ENCODE results near the gene POMT2.

The POMT2 gene

DNA sequence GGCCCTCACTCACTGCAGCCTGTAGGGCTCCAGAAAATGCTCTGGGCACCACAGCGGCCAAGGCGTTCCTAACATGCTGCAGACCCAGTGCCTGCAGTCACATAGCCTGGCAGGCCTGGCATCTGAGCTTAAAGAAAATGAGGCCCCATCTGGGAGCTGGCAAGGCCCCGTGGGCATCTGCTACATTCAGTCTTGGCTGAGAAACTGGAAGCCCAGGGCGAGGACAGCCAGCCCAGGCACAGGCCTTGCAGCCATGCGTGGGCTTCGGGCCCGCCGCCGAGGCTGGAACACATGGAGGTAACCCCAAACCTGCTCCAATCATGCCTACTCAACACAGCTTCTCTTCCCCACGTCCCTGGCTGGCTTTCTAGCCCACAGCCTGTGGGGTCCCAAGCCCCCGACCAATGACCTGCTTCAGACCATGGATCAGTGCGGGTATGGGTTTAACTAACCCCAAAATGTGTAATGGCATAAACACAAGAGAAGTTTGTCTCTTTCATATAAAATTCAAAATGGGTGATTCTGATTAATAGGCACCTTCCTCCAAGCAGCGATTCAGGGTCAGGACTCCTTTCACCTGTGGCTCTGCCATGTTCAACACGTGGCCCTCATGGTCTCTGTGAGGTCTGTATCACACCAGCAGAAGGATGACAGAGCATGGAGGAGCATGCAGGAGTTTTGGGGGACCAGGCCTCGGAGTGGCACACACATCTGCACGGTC is 56.1 kb downstream of the POMT2 start:
- no peak for DNase-seq

DNA sequence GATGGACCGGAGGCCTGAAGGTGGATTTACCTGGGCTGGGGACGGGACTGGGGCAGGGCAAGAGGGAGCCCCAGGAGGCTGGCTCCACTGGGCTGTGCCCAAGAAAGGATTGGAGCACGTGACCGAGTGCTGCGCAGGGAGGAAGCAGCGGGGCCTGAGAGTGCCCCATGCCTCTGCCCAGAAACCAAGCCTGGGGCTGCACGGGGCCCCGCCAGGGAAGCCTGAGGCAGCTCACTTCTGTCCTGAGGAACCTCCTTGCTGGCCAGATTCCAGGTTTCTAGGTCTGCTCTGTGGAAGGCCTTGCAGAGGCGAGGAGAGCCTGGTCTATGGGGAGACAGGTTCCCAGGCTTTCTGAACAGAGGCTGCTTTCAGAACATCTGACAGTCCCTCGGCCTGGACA is 60.1 kb downstream of the POMT2 start:
- DNase-seq: no peak

DNA sequence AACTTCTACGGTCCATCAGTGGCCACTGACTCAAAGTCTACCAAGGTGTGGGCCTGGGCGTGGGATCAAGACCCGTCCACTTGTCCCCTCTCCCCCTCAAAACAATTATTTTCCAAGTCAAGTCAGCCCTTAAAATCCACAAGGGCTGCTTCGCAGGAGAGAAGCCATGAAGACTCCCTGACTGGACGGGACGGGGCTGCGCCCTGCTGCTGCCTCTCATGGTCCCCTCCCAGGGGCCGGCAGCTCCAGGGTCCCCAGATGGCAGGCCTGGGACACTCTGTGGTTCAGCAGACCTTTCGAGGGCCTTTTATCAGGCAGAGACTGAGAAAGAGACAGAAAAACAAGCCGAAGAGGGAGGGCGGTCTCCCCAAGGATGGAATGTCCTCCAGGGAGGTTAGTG is 60.5 kb downstream of the POMT2 start:
- DNase-seq: no peak

DNA sequence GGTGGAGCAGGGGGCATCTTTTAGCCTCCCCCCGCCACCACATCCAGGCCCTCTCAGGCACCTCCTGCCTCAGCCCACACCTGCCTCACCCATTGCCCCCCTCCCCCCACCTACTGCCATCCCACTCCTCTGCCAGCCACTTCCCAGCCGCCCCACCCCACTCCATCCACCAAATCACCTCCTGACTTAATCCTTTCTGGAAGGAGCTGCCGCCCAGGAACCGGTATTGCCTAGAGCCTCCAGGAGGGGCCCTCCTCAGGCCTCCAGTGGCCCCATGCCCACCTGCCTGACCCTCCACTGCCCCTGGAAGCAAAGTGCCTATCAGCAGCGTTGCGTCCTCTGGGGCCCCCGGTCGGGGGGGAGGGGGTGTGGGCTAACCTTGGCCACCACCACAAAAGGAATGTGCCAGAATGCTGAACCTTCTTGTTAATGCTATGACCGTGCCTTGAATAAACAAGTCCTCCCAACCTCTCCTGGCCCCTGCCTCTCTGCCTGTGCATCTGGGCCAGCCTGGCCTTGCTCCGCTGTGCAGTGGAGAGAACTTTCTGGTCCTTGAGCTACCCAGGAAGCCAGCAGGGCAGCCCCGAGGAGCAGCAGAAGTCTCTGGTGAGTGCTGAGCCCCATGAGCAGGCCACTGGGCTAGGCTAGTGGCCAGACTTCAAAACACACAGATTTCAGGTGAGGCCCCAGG is 61.5 kb downstream of the POMT2 start:
- DNase-seq: no peak

DNA sequence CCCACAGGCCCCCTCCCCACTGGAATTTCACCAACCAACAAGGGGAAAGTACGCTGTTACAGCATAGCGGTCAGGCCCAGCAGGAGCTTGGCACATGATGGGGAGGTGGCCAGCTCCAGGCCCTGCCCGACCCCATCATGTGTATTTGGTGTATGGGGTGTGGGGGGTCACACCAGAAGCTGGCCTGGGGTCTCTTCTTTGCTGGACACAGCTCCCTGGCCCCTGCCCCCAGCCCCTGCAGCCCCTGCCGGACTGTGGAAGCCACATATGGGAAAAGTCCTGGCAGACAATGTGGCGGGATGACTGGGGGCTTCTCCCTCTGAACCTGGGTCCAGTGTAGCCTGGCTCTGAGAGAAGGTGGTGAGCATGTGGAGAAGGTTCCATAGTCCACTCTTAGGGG is 62.1 kb downstream of the POMT2 start:
- no peak for DNase-seq

DNA sequence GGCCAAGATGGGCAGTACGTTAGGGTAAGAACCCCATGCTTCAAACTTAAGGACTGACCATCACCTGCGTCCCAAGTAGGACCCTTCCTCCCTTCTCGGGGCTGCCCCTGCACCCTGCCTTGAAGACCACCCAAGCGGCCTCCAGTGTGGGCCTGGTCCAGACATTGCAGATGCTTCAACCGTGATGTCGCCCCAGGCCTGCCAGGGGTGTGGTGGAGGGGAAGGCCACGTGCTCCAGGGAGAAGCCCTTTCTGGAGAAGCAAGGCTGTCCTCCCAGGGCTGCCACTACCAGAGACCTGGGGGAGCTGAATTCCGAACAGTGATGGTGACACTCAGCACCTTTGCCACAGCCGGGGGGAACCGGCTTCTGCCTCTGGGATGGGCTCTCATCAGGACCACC is 63.0 kb downstream of the POMT2 start:
- DNase-seq: no peak

DNA sequence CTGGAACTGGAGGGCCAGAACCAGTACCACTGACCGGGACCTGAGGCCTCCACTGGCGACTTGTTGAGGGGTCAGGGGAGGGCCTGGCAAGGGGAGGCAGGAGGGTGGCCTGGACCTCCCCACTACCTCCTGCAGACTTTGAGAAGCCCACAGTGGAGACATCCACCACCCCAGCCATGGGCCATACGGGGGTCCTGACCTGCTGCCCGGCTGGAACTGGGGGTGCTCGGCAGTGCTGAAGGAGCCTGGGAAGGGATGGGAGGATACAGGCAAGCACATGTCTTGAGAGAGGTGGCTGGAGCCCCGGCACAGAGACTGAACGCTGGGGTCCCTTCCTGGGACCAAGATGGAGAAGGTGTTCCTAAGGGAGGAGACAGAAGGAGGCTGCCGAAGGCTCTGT is 64.0 kb downstream of the POMT2 start:
- no peak for DNase-seq

DNA sequence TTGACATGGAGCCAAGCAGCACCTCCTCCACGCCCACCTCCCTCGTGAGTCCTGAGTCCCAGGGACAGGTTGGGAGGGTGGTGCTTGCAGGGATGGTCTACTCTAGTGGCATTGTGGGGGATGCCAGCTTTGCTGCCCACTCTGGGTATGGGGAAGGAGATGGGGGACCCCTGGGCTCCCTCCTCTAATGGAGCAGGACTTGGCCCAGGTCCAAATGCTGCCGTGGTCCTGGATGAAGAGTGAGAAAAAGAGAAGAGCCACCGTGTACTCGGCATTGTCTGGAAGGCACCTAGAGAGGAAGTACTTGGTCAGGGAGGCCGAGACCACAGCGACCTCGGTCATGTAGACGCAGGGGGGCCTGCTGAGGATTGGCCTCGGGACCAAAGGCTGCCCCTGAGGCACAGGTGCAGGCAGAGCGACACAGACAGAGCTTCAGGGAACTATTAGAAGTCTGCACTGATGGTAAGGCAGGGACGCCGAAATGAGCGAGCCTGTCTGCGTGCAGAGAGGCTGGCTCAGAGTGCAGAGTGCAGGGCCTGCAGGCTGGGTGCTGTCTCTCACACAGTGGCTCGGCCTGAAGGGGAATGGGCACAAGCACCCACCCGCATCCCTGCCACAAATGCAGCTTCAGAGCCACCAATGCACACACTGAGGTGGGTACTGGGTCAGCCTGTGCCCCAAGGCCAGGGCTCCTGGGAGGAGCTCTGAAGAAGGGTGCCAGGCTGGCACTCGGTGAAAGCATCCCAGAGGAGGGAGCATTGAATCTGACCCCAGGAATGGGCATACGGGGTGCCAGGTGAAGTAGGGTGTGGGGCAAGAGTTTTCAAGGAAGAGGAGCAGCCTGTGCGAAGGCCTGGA is 67.1 kb downstream of the POMT2 start:
- DNase-seq: no peak

DNA sequence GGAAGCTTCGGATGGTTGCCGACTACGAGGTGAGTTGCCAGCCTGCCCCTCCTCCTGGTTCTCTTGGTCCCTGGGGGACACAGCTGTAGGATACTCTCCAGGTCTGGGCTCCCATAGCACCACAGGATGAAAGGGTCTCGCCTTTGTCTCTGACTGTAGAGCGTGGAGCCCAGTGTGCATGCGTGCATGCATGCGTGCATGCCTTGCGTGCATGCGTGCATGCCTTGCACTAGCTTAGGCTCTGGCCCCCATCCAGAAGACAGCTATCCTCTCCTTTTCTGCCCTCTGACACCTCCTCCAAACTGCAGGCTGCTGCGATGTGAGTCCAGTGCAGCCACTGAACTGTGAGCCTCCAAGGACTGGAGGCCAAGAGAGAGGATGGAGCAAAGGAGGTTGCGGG is 68.8 kb downstream of the POMT2 start:
- DNase-seq: no peak

DNA sequence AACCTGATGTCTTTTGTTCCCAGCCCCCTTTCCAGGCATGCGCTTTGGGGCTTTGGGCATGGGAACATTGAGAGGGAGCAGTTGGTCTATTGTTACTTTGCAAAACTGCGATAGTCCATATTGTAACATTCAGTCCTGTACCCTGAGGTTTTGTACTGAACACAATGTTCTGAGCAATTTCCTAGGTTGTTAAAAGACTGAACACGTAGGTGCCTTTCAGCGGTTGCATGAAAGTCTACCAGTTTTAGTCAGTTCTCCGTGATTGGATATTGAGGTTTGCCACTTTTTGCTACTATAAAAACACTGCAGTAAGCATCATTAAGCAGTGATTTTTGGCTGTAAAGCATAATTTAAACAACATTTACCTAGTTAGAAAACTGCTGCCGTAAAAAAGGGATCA is 69.8 kb downstream of the POMT2 start:
- DNase-seq: no peak

DNA sequence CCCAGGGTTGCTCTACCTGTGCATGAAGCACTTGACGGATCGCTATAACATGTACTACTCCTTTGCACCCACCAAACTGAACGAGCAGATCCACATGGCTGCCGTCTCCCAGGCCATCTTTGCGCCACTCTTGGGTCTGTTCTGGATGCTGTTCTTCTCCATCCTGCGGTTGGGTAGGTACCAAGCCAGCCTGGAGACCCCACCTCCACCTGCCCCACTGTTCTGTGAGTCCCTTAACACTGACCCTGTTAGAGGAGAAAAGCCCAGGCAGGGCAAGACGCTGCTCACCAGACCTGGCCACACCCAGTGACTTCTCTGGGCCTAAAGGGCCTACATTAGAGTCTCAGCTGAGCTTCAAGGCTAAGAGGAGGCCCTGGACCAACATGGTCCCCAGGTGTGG is 71.4 kb downstream of the POMT2 start:
- DNase-seq: no peak

DNA sequence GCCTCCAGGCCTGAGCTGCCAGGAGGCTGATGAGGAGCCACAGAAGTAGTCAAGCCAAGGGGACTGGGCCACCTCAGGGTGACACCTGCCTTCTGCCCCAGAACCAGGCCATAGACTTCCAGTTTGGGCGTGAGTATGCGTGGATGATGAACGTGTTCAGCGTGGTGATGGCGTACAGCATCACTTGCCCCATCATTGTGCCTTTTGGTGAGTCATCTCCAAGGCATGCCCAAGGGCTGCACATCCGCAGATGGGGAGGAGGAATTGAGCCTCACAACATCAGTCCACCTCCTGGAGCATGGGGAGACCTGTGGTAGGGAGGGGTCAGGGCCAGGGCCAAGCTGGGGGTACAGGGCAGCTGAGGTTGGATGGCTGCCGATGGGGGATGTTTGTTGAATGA is 72.0 kb downstream of the POMT2 start:
- DNase-seq: no peak

DNA sequence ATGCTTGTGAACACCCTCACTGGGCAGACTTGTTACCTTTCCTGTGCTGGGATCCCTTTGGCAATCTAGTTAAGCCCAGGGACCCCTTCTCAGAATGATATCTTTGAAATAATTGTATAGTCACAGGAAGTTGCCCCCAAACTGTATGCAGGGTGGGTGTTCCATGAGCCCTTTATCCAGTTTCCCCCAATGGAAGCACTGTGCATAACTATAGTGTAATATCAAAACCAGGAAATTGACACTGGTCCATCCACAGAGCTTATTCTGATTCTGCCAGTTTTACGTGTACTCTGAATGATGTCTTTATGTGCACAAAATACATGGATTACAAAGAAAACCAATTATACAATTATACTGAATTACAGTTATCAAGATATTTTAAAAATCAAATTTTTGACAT is 73.9 kb downstream of the POMT2 start:
- no peak for DNase-seq

DNA sequence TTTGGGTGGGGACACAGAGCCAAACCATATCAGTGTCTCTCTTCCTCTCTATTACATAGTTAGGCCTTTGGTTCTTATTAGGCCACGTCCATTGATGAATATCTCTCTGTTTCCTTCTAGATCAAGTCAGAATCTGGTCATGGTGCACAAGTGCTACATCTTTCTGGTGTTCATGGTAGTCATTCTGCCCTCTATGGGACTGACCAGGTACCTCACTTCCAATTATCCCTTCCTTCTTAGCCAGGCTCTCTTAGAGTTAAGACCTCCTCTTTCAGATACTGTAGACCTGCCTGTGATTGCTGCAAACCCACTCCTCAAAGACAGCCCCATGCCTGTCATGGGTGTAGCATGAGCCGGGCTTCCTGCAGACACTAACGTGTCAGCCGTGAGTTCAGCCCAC is 74.9 kb downstream of the POMT2 start:
- DNase-seq: no peak

DNA sequence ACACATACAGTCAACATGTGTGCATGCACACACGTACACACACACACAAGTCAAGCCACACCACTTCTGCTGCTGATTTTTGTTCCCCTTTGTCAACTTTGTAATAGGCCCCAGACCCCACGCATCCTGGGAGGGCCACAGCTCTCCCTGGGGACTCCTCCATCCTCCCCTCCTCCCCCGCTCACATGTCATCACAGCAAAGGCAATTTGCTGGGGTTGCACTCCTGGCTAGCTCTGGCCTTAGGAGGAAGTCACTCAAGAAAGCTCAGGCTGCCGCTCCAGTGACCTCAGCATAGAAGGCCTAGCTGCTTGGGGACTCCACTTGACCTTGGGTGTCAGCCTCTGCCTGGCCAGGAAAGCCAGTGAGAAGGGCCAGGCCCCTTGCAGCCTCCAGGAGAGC is 76.8 kb downstream of the POMT2 start:
- DNase-seq: no peak

DNA sequence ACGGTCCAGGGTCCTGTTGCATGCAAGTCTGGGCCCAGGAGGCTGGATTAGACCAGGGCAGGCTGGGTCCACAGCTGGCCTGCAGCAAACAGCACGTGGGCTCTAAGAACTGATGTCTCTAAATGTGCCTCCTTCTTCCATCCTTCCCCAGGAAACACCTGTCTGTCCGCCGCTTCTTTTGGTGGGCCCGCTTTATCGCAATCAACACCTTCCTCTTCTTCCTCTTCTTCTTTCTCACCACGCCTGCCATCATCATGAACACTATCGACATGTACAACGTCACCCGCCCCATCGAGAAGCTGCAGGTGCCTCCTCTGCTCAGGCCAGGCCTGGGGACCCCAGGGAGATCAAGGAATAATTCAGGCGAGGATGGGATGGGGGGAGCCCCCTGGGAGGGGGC is 77.9 kb downstream of the POMT2 start:
- no peak for DNase-seq

DNA sequence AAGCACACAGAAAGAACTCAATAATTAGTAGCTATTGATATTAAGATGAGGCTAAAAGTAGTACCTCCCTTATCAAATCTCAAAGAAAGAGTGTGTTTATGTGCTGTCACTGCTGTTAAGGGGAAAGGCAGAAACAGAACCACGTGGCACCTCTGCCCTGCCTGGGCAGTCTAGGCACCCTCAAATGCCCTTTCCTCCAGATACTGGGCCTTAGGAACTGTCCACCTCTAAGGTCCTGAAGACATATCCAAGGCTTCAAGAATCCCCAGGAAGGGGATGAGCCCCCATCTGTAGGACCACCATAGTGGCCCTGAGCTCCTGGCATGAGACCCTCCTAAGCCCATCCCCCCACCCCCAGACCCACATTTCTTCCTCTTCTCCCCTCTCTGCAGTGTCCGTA is 78.7 kb downstream of the POMT2 start:
- no peak for DNase-seq

DNA sequence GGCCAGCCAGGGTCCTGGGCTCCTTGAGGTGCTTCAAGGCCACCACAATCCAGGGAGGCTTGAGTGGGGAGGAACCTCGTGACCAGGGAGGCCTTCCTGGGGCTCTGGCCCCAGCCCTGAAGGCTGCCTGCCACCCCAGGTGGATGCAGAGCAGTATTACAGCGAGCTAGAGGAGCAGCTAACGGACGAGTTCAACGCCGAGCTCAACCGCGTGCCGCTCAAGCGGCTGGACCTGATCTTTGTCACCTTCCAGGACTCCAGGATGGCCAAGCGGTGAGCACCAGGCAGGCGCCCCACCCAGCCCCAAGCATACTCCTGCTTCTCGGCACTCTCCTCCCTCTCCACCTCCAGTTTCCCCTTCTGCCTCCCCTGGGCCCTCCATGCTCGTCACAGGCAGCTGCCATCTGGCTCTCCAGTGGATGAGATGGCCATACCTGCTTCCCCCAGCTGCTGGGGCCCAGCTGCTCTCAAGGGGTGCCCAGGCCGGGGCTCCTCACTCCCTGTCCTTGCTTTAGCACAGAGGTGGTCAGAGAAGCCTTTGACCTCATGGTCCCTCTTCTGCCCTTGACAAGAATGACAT is 80.3 kb downstream of the POMT2 start:
- DNase-seq: no peak

DNA sequence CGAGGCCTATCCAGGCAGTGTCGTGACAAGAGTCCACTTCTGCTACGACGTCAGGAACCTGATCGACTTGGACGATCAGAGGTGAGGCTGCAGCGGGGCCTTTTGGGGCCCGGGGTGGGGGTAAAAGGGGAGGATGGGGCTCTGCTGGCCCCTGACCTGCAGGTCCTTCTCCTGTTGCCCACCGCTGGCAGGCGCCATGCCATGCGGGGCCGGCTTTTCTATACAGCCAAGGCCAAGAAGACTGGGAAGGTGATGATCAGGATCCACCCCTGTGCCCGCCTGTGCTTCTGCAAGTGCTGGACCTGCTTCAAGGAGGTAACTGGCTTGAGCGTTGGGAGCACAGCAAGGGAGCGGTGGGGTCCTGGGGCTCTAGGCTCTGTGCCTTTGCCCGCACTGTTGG is 81.3 kb downstream of the POMT2 start:
- no peak for DNase-seq

DNA sequence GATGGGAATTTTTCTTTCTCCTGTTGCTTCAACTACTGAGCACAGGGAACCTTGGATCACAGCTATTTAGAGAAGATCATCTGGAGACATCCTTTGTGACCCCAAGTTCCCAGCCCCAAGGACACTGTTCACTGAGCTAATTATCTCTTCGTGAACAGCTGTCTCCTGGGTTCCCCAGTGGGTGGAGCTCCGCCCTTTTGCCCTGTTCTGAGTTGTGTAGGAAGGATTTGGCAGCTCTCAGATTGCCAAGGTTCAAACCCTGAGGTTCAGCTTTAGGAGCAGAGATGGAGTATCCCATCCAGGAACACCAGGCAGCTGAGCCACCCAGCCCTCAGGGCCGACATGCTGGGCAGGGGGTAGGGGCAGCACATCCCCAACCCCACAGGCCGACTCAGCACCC is 81.7 kb downstream of the POMT2 start:
- no peak for DNase-seq

DNA sequence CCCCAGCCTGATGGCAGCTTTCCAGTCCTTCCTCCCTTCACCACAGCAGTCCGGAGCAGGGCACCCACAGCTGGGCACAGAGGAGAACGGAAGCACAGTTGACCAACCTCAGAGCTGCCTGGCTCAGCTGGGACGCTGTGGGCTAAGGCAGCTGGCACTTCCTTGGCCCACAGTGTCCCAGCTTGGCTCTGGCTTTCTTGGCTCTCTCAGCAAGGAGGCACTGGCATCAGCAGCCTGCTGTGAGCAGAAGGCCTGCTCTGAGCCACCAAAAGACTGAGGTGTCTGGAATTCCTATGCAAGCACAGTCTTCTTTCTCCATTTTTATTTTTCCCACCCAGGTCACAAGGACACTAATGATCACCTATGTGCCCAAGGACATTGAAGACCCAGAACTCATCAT is 82.3 kb downstream of the POMT2 start:
- no peak for DNase-seq

DNA sequence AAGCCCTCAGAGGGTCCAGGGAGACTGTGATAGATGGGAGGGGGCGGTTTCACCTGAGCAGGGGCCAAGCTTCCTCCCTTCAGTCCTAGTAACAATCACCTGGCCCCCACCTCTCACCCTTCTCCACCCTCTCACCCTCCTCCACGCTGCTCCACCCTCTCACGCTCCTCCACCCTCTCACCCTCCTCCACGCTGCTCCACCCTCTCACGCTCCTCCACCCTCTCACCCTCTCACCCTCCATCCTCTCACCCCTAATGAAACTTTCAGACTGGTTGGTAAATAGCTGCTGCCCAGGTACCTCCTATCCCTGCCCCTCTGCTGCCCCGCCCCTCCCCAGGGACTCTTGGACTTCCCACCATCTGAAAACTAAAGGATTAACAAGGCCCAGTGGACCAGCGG is 83.9 kb downstream of the POMT2 start:
- no peak for DNase-seq

DNA sequence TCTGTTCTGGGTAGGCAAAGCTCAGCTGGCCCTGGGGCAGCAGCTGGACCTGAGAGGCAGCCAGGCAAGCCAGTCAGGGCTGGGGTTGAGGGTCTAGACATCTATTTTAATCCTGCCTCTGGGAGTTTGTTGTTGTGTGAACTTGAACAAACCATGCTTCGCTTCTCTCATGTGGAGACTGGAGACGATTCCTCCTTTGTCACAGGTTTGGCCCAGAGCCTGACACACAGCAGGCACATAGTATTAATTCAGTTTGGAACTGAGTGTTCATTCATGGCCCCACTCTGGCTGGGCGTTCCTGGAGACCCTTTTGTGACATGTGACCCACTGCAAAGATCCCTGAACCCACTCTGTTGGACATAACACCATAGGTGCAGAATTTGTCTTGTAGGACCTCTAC is 89.0 kb downstream of the POMT2 start:
- DNase-seq: no peak

DNA sequence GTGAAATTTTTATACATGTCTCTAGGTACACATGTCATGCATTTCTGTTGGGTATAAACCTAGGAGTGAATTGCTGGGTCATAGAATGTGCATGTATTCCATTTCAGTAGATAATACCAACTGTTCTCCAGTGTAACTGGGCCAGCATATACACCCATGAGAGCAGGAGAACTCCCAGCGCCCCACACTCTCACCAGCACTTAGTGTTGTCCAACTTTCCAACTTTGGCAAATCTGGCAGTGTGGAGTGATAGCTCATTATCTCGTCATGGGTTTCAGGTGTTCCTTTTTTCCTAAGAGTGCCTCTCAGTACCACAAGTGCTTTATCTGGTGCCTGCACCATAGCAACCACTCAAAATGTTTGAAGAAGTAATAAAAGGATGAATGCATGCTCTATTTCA is 89.8 kb downstream of the POMT2 start:
- DNase-seq: no peak

All from activated T-cell treated with anti-CD3 and anti-CD28 coated beads, Interleukin-2, amount 50 U/mL, for 1 hour (primary cell).